Measurements from ENCODE around the gene ERO1B. TPM values are rescaled to one million over a fixed set of nuclear protein-coding genes. Genes with fewer than 3 reads are reported as not detected.

ERO1B gene
- total and polyA plus RNA-seq, 2 of the 4 experiments (the other 2 are of a cell fraction), result 0.54 to 0.60 TPM

GRCh38 chr1:236204039-236204438 lies 77.7 kb downstream of the ERO1B start:
- in situ Hi-C loops (cut with MboI; ENCODE audit: low sequenced_read_pairs) (no loop called here), intact Hi-C loops (cut with micrococcal nuclease) (no loop called here), dilution Hi-C loops (cut with HindIII; ENCODE audit: low sequenced_read_pairs, unreplicated experiment) (no loop called here)
- peak; percentile 64; the same call in 1 of the 2 replicates for TF ChIP-seq NFE2L2 (IDR thresholded peaks at IDR 0.05; ENCODE audit: low read depth, low read length)
- no peak for TF ChIP-seq CHD1 (IDR thresholded peaks at IDR 0.05; ENCODE audit: low read depth, low read length)
- peak; percentile 46; the same call in 1 of the 2 replicates for TF ChIP-seq CEBPB (IDR thresholded peaks at IDR 0.05; ENCODE audit: low read depth, low read length)
- Histone ChIP-seq H3K18ac (ENCODE audit: low read depth, low read length) (no peak overlapping the region), H3K56ac (ENCODE audit: extremely low read depth, insufficient read depth, low read length) (no peak overlapping the region), H2BK5ac (ENCODE audit: low read depth, low read length, poor library complexity, severe bottlenecking) (no peak overlapping the region), H4K5ac (ENCODE audit: low read depth, low read length) (no peak overlapping the region), H2AK9ac (replicated peaks; ENCODE audit: low read depth, low read length, poor library complexity) (no peak overlapping the region), H3K4me2 (ENCODE audit: low read depth, low read length) (no peak overlapping the region), H4K8ac (ENCODE audit: low read depth in 2 of 2, low read length in 2 of 2) (no peak overlapping the region), H3K23ac (ENCODE audit: low read depth, low read length) (no peak overlapping the region), H3K79me1 (ENCODE audit: low read depth in 1 of 2, low read length in 2 of 2) (no peaks in the 10 kb centered on the region; a peak in 1 of 4 replicates), H2AFZ (replicated peaks; ENCODE audit: low read length, poor library complexity) (no peak overlapping the region), H4K91ac (ENCODE audit: insufficient read depth, low read depth, low read length) (no peak overlapping the region), H3K27ac (ENCODE audit: insufficient read depth, low read length) (no peak overlapping the region), H2BK120ac (ENCODE audit: low read depth, low read length) (no peak overlapping the region), H3K4ac (ENCODE audit: low read depth, low read length) (no peak overlapping the region), H2BK20ac (ENCODE audit: low read depth, low read length) (no peak overlapping the region), H3K14ac (replicated peaks; ENCODE audit: low read depth, low read length) (no peak overlapping the region), H3K9me3 (ENCODE audit: control insufficient read depth, insufficient read depth, low read length) (peaks cover 2% of the 10 kb centered on the region; the same call in 1 of the 2 replicates), H3K9ac (ENCODE audit: low read depth, low read length) (no peak overlapping the region), H3K4me3 (ENCODE audit: insufficient read depth, low read depth, low read length) (no peak overlapping the region), H2AK5ac (ENCODE audit: low read depth, low read length) (no peak overlapping the region), H3K9me1 (ENCODE audit: insufficient read depth, low read length) (peaks cover 5% of the 10 kb centered on the region; the same call in 1 of the 2 replicates), H3K27me3 (ENCODE audit: control insufficient read depth, insufficient read depth, low read length) (no peaks in the 10 kb centered on the region), H2BK15ac (ENCODE audit: low read depth, low read length) (no peak overlapping the region), H4K20me1 (ENCODE audit: insufficient read depth, low read length) (no peaks in the 10 kb centered on the region), H3K36me3 (ENCODE audit: control insufficient read depth, insufficient read depth, low read length) (peaks cover 5% of the 10 kb centered on the region; the same call in 1 of the 2 replicates), H3K4me1 (ENCODE audit: control insufficient read depth, insufficient read depth, low read length) (no peaks in the 10 kb centered on the region)
- CTCF ChIA-PET, result no interaction called here
- ATAC-seq (ENCODE audit: low read depth) (peak; percentile 51), DNase-seq (peak; percentile 65)
- WGBS, 2 experiments (ENCODE audit: extremely low coverage in 2 of 2, insufficient read length in 1 of 2), result no CpG with 5 or more reads among the region's 1 CpG
- BruUV-seq (replicated peaks), result no TSS peak
- POLR2A ChIA-PET (ENCODE audit: unreplicated experiment), result no interaction called here
